Tibial nerve (tissue), 4 donors: ENCODE measurements around the gene THEM5. TPM values are rescaled to one million over a fixed set of nuclear protein-coding genes. Genes with fewer than 3 reads are reported as not detected.

Experiments
- DNase-seq, 2 donors: peaks; one replicate each; pipeline ENCODE4 v3.0.0-alpha.2; 2019; ENCODE audit warnings: low spot score in 2 of 2
- H3K27ac ChIP-seq, 4 donors: fragments of 200-600 bp; sonication (generic) in 3 of 4; one replicate each; pipeline ENCODE4 v1.5.1; 2017 to 2019; ENCODE audit warnings: mild to moderate bottlenecking in 1 of 4
- H3K27me3 ChIP-seq, 2 donors: fragments of 200-600 bp; sonication (generic) in 1 of 2; one replicate each; pipeline versions ENCODE4 v1.5.1 to v1.6.0; 2017 to 2019
- H3K36me3 ChIP-seq, 3 donors: fragments of 200-600 bp; sonication (generic); one replicate each; pipeline ENCODE4 v1.5.1; 2018 to 2019
- H3K4me1 ChIP-seq, 4 donors: fragments of 200-600 bp; sonication (generic) in 3 of 4; one replicate each; pipeline ENCODE4 v1.5.1; 2017 to 2019
- H3K4me3 ChIP-seq, 4 donors: fragments of 200-600 bp; sonication (generic) in 3 of 4; one replicate each; pipeline ENCODE4 v1.5.1; 2017 to 2019; ENCODE audit warnings: mild to moderate bottlenecking in 1 of 4, moderate library complexity in 1 of 4
- H3K9me3 ChIP-seq, 4 donors: fragments of 200-600 bp; sonication (generic) in 3 of 4; one replicate each; pipeline ENCODE4 v1.5.1; 2017 to 2019
- CTCF ChIP-seq, 5 experiments: fragments of 200-600 bp in 3 of 5; fragments of 450-650 bp in 2 of 5; sonication (generic) in 3 of 5; IDR thresholded peaks; one replicate each; pipeline ENCODE4 v1.5.1; 2016 to 2019; ENCODE audit warnings: antibody characterized with exemption in 5 of 5, mild to moderate bottlenecking in 3 of 5, moderate library complexity in 2 of 5
- EP300 ChIP-seq, 2 donors: sonication (generic); formaldehyde crosslinking; IDR thresholded peaks; one replicate each; pipeline ENCODE4 v1.6.1; 2017; ENCODE audit warnings: antibody characterized with exemption in 2 of 2, mild to moderate bottlenecking in 1 of 2
- POLR2A ChIP-seq, 2 donors: fragments of 450-650 bp; IDR thresholded peaks; one replicate each; pipeline ENCODE4 v1.6.1; 2017; ENCODE audit warnings: antibody characterized with exemption in 2 of 2, mild to moderate bottlenecking in 2 of 2, moderate library complexity in 2 of 2
- WGBS, 2 donors: methylation state at CpG; one replicate each; pipeline ENCODE4 v1.1.5; 2018; 5-methylcytosine and 5-hydroxymethylcytosine counted together
- small RNA-seq: library from RNA; depleted of rRNA; stranded (forward); fragments of <200 nt; gene quantifications from one replicate; pipeline ENCODE3, GENCODE V24; 2016
- total RNA-seq, 4 donors: library from RNA; depleted of rRNA; stranded (reverse); fragments of >200 nt; gene quantifications; one replicate each; pipeline ENCODE4 v1.1.0, GENCODE V29; 2016

THEM5 gene
- total RNA-seq, 4 donors from 2014 or later: not detected

GRCh38 chr1:151801310-151801820 is 52.1 kb downstream of the THEM5 start:
- WGBS, 2 donors: 88 to 89% methylated on average over 12 of the region's 12 CpGs
- H3K4me3 ChIP-seq: no peak overlapping the region

GRCh38 chr1:151800830-151801229 is 52.7 kb downstream of the THEM5 start:
- H3K9me3 ChIP-seq: no peaks in the 10 kb centered on the region
- WGBS, 2 donors: 51% methylated on average over 7 to 8 of the region's 8 CpGs
- no peak overlapping the region for H3K27ac ChIP-seq
- TF ChIP-seq POLR2A (IDR thresholded peaks at IDR 0.05): no peak
- peaks cover 0 to 5% (median 0%) of the 10 kb centered on the region in 3 donors for H3K36me3 ChIP-seq
- no peak overlapping the region for H3K4me3 ChIP-seq
- DNase-seq: no peak
- no peaks in the 10 kb centered on the region for H3K4me1 ChIP-seq
- peaks cover 0 to 39% of the 10 kb centered on the region in 2 donors for H3K27me3 ChIP-seq

More at GRCh38 chr1:151801310-151801820, 52.1 kb downstream of the THEM5 start:
- TF ChIP-seq CTCF (IDR thresholded peaks at IDR 0.05) (no peak), EP300 (IDR thresholded peaks at IDR 0.05) (no peak), POLR2A (IDR thresholded peaks at IDR 0.05) (no peak)
- Histone ChIP-seq H3K36me3 (peaks cover 0 to 5% (median 0%) of the 10 kb centered on the region in 3 donors), H3K27ac (no peak overlapping the region), H3K4me1 (no peaks in the 10 kb centered on the region), H3K9me3 (no peaks in the 10 kb centered on the region), H3K27me3 (peaks cover 0 to 39% of the 10 kb centered on the region in 2 donors)
- DNase-seq: no peak

GRCh38 chr1:151799179-151800022 is 54.1 kb downstream of the THEM5 start:
- Histone ChIP-seq H3K4me1 (no peaks in the 10 kb centered on the region), H3K9me3 (no peaks in the 10 kb centered on the region), H3K27me3 (peaks cover 0 to 38% of the 10 kb centered on the region in 2 donors), H3K36me3 (peaks cover 0 to 11% (median 0%) of the 10 kb centered on the region in 3 donors), H3K4me3 (no peak overlapping the region), H3K27ac (no peak overlapping the region)
- TF ChIP-seq EP300 (IDR thresholded peaks at IDR 0.05) (no peak), CTCF (IDR thresholded peaks at IDR 0.05) (no peak), POLR2A (IDR thresholded peaks at IDR 0.05) (no peak)
- no peak for DNase-seq
- WGBS, 2 donors: 51 to 54% methylated on average over 9 of the region's 9 CpGs

- 85 to 87% methylated on average over 5 of the region's 5 CpGs for WGBS, 2 donors
- no peak overlapping the region for H3K27ac ChIP-seq
- TF ChIP-seq EP300 (IDR thresholded peaks at IDR 0.05): no peak
- no peak for TF ChIP-seq CTCF (IDR thresholded peaks at IDR 0.05)
- no peak for TF ChIP-seq POLR2A (IDR thresholded peaks at IDR 0.05)
- no peak for DNase-seq
- H3K36me3 ChIP-seq: peaks cover 0 to 11% (median 0%) of the 10 kb centered on the region in 3 donors
- H3K27me3 ChIP-seq: peaks cover 0 to 34% of the 10 kb centered on the region in 2 donors
- H3K9me3 ChIP-seq: no peaks in the 10 kb centered on the region
- H3K4me1 ChIP-seq: no peaks in the 10 kb centered on the region
- H3K4me3 ChIP-seq: no peak overlapping the region
Observed at GRCh38 chr1:151798571-151798970, 54.9 kb downstream of the THEM5 start.

Small RNAs within 50 kb of the gene (small RNA-seq; reads per million reads assigned to genes)
- gene RF00019: not detected

Other genes with a start within 250 kb of the THEM5 start
- 10 to 100 TPM; 35.7 to 44.6 (median 41.7) TPM for gene SNX27, start 241.7 kb downstream of the THEM5 start, total RNA-seq
- not detected for gene CELF3, start 136.9 kb downstream of the THEM5 start, total RNA-seq
- gene RIIAD1, start 132.2 kb downstream of the THEM5 start, total RNA-seq: not detected
- 10 to 100 TPM; 47.1 to 74.1 (median 58.7) TPM for gene MRPL9, start 90.2 kb downstream of the THEM5 start, total RNA-seq
- gene TDRKH, start 63.2 kb downstream of the THEM5 start, total RNA-seq: 1 to 10 TPM; 2.2 to 8.0 (median 7.0) TPM
- not detected for gene LINGO4, start 48.3 kb downstream of the THEM5 start, total RNA-seq
- under 1 TPM in 2 of 4 donors, not detected in 2; 0.21 to 0.90 TPM for gene RORC, start 21.9 kb downstream of the THEM5 start, total RNA-seq
- 1 to 10 TPM in 2 of 4 donors, not detected in 2; 2.2 to 3.9 TPM for gene C2CD4D, start 13.9 kb downstream of the THEM5 start, total RNA-seq
- gene THEM4, start 55.8 kb upstream of the THEM5 start, total RNA-seq: 10 to 100 TPM; 17.7 to 48.6 (median 32.3) TPM
- 100 to 1,000 TPM; 108 to 230 (median 192) TPM for gene S100A10, start 140.1 kb upstream of the THEM5 start, total RNA-seq
- gene S100A11, start 183.3 kb upstream of the THEM5 start, total RNA-seq: 100 to 1,000 TPM in 3 of 4 donors, 10 to 100 TPM in 1; 85.0 to 267 (median 145) TPM
- gene TCHHL1, start 235.4 kb upstream of the THEM5 start, total RNA-seq: not detected